Anterior cingulate cortex (tissue), 58 donors: ENCODE measurements around the gene ITPK1.

Experiments
- DNase-seq, 58 donors: peaks; one replicate each; lab custom pipeline; 2025; lab: John Stamatoyannopoulos, UW

The ITPK1 gene

GRCh38 chr14:92888896-92889295 is 226.8 kb downstream of the ITPK1 start:
- DNase-seq, result no peak

- no peak for DNase-seq
Measured at GRCh38 chr14:92887157-92887556, 228.6 kb downstream of the ITPK1 start.
